ENCODE data around the gene HCN1. TPM values are rescaled to one million over a fixed set of nuclear protein-coding genes. Genes with fewer than 3 reads are reported as not detected.

Gene HCN1
- polyA plus RNA-seq, 2 of the 4 experiments (the other 2 are of a cell fraction), result not detected

- Histone ChIP-seq H3K4me1 (no peaks in the 10 kb centered on the region), H3K4me3 (no peak overlapping the region), H3K27ac (no peak overlapping the region), H3K4me2 (no peak overlapping the region), H3K9me3 (no peaks in the 10 kb centered on the region; the same call in 2 of the 3 replicates)
- no peak for TF ChIP-seq ZC3H11A (IDR thresholded peaks at IDR 0.05)
- no peak for TF ChIP-seq RNF2 (IDR thresholded peaks at IDR 0.05; ENCODE audit: borderline replicate concordance, low read depth)
- TF ChIP-seq KDM5A (IDR thresholded peaks at IDR 0.05), result no peak
- no peak for TF ChIP-seq HOXB5 (CRISPR knock-in tag; IDR thresholded peaks at IDR 0.05)
- TF ChIP-seq HOXB13 (CRISPR knock-in tag; IDR thresholded peaks at IDR 0.05; ENCODE audit: low read depth), result no peak
- ATAC-seq (no peak), FAIRE-seq (no peak), DNase-seq (ENCODE audit: low read depth in 1 of 2, low spot score in 1 of 2) (no peak)
- CTCF ChIA-PET, result no interaction called here
- POLR2A ChIA-PET, result no interaction called here
- WGBS (ENCODE audit: missing lambda C conversion rate), result 0% methylated on average over 1 of the region's 1 CpG
These were observed 183.7 kb downstream of the HCN1 start for GRCh38 chr5:45512521-45512920.

- TF ChIP-seq FOSL2 (IDR thresholded peaks at IDR 0.05), result no peak
- TF ChIP-seq FOSL2 (CRISPR knock-in tag; IDR thresholded peaks at IDR 0.05), result no peak
- TF ChIP-seq HES2 (IDR thresholded peaks at IDR 0.05), result no peak
- no peak for TF ChIP-seq KDM5A (IDR thresholded peaks at IDR 0.05)
- no peak for TF ChIP-seq NPAS2 (CRISPR knock-in tag; IDR thresholded peaks at IDR 0.05; ENCODE audit: borderline replicate concordance)
- TF ChIP-seq RCOR1 (IDR thresholded peaks at IDR 0.05; ENCODE audit: low read depth, low read length), result no peak
- no peak for TF ChIP-seq ZC3H11A (IDR thresholded peaks at IDR 0.05)
- TF ChIP-seq RARB (CRISPR knock-in tag; IDR thresholded peaks at IDR 0.05), result no peak
- no peak for TF ChIP-seq CHD2 (IDR thresholded peaks at IDR 0.05; ENCODE audit: low read length, partially characterized antibody)
- TF ChIP-seq ZNF302 (CRISPR knock-in tag; IDR thresholded peaks at IDR 0.05), result no peak
- TF ChIP-seq JUN (IDR thresholded peaks at IDR 0.05), result no peak
- no peak for TF ChIP-seq NR3C1 (IDR thresholded peaks at IDR 0.05)
- no peak for TF ChIP-seq HOXA7 (CRISPR knock-in tag; IDR thresholded peaks at IDR 0.05)
- no peak for TF ChIP-seq SMC3 (IDR thresholded peaks at IDR 0.05)
- no peak for TF ChIP-seq EHF (CRISPR knock-in tag; IDR thresholded peaks at IDR 0.05)
- no peak for TF ChIP-seq EP300 (IDR thresholded peaks at IDR 0.05)
- no peak for TF ChIP-seq POLR2A (IDR thresholded peaks at IDR 0.05; ENCODE audit: low read length)
- TF ChIP-seq HMGXB4 (CRISPR knock-in tag; IDR thresholded peaks at IDR 0.05; ENCODE audit: borderline replicate concordance), result no peak
- TF ChIP-seq BHLHE40 (IDR thresholded peaks at IDR 0.05; ENCODE audit: low read depth, low read length), result no peak
- TF ChIP-seq CBX2 (IDR thresholded peaks at IDR 0.05; ENCODE audit: borderline replicate concordance, low read depth), result no peak
- no peak for TF ChIP-seq EHMT2 (IDR thresholded peaks at IDR 0.05; ENCODE audit: low read depth)
- Histone ChIP-seq H3K27ac (no peak overlapping the region), H3K4me3 (no peak overlapping the region), H3K9me3 (no peaks in the 10 kb centered on the region; the same call in 2 of the 3 replicates), H3K4me1 (no peaks in the 10 kb centered on the region), H3K4me2 (no peak overlapping the region)
- FAIRE-seq (no peak), ATAC-seq (no peak), DNase-seq (ENCODE audit: low read depth in 1 of 2, low spot score in 1 of 2) (no peak)
- WGBS (ENCODE audit: missing lambda C conversion rate), result 3% methylated on average over 2 of the region's 2 CpGs
- CTCF ChIA-PET, result no interaction called here
- POLR2A ChIA-PET, result no interaction called here
These were observed 186.8 kb downstream of the HCN1 start for GRCh38 chr5:45509371-45509770.

GRCh38 chr5:45508135-45508534 lies 188.0 kb downstream of the HCN1 start:
- Histone ChIP-seq H3K4me2 (no peak overlapping the region), H3K9me3 (no peaks in the 10 kb centered on the region; the same call in 2 of the 3 replicates), H3K4me3 (no peak overlapping the region), H3K4me1 (no peaks in the 10 kb centered on the region), H3K27ac (no peak overlapping the region)
- FAIRE-seq, result no peak
- TF ChIP-seq MAZ (IDR thresholded peaks at IDR 0.05; ENCODE audit: borderline replicate concordance, low read depth, low read length) (no peak), RNF2 (IDR thresholded peaks at IDR 0.05; ENCODE audit: borderline replicate concordance, low read depth) (no peak), FOSL2 (IDR thresholded peaks at IDR 0.05) (no peak), FOSL2 (CRISPR knock-in tag; IDR thresholded peaks at IDR 0.05) (no peak), KDM5A (IDR thresholded peaks at IDR 0.05) (no peak), HOXB13 (CRISPR knock-in tag; IDR thresholded peaks at IDR 0.05; ENCODE audit: low read depth) (no peak)
- TF ChIP-seq, protein P1, sequence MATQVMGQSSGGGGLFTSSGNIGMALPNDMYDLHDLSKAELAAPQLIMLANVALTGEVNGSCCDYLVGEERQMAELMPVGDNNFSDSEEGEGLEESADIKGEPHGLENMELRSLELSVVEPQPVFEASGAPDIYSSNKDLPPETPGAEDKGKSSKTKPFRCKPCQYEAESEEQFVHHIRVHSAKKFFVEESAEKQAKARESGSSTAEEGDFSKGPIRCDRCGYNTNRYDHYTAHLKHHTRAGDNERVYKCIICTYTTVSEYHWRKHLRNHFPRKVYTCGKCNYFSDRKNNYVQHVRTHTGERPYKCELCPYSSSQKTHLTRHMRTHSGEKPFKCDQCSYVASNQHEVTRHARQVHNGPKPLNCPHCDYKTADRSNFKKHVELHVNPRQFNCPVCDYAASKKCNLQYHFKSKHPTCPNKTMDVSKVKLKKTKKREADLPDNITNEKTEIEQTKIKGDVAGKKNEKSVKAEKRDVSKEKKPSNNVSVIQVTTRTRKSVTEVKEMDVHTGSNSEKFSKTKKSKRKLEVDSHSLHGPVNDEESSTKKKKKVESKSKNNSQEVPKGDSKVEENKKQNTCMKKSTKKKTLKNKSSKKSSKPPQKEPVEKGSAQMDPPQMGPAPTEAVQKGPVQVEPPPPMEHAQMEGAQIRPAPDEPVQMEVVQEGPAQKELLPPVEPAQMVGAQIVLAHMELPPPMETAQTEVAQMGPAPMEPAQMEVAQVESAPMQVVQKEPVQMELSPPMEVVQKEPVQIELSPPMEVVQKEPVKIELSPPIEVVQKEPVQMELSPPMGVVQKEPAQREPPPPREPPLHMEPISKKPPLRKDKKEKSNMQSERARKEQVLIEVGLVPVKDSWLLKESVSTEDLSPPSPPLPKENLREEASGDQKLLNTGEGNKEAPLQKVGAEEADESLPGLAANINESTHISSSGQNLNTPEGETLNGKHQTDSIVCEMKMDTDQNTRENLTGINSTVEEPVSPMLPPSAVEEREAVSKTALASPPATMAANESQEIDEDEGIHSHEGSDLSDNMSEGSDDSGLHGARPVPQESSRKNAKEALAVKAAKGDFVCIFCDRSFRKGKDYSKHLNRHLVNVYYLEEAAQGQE (IDR thresholded peaks at IDR 0.05), result no peak
- ChIA-PET CTCF (no interaction called here), POLR2A (no interaction called here)
- no peak for ATAC-seq
- 0% methylated on average over 1 of the region's 1 CpG for WGBS (ENCODE audit: missing lambda C conversion rate)
- DNase-seq (ENCODE audit: low read depth in 1 of 2, low spot score in 1 of 2), result no peak

Data from A549 (cell line).